DND-41 (cell line): ENCODE results near the gene STARD3.

Experiments used
- ATAC-seq: fragments of 200-7000 bp; cut with Tn5 transposase; 3 replicates; pipeline ENCODE4 v1.9.1; 2021; ENCODE audit warnings: low read depth; ENCODE audit not compliant: insufficient read depth
- DNase-seq: peaks from one replicate; pipeline ENCODE4 v3.0.0-alpha.2; 2020
- H2AFZ ChIP-seq: 2 replicates; pipeline ENCODE4 v1.6.0; 2012; ENCODE audit warnings: low read depth, low read length
- H3K27ac ChIP-seq: 2 replicates; pipeline ENCODE4 v1.5.1; 2012; ENCODE audit warnings: low read length, inconsistent platforms
- H3K27me3 ChIP-seq: fragments of 200-600 bp; sonication (generic); 2 replicates; pipeline ENCODE4 v1.6.0; 2012; ENCODE audit warnings: low read length, mild to moderate bottlenecking, inconsistent platforms; ENCODE audit not compliant: insufficient read depth, poor library complexity
- H3K36me3 ChIP-seq: 2 replicates; pipeline ENCODE4 v1.5.1; 2012; ENCODE audit warnings: low read length, inconsistent platforms; ENCODE audit not compliant: insufficient read depth
- H3K4me1 ChIP-seq: 2 replicates; pipeline ENCODE4 v1.5.1; 2012; ENCODE audit warnings: mild to moderate bottlenecking, low read length; ENCODE audit not compliant: insufficient read depth
- H3K4me2 ChIP-seq: 2 replicates; pipeline ENCODE4 v1.6.0; 2012; ENCODE audit warnings: mild to moderate bottlenecking, moderate library complexity, low read length, inconsistent platforms; ENCODE audit not compliant: insufficient read depth
- H3K4me3 ChIP-seq, 2 experiments: fragments of 200-600 bp in 1 of 2; shearing (Covaris generic) in 1 of 2; 2 replicates each; pipeline ENCODE4 v1.5.1; 2012 to 2016; ENCODE audit warnings: inconsistent platforms in 2 of 2, low read length in 2 of 2, mild to moderate bottlenecking in 2 of 2, low read depth in 1 of 2, moderate library complexity in 1 of 2
- H3K79me2 ChIP-seq: 2 replicates; pipeline ENCODE4 v1.6.0; 2012; ENCODE audit warnings: low read length, inconsistent platforms; ENCODE audit not compliant: insufficient read depth
- H3K9ac ChIP-seq: 2 replicates; pipeline ENCODE4 v1.6.0; 2012; ENCODE audit warnings: low read depth, mild to moderate bottlenecking, inconsistent platforms, low read length, moderate library complexity
- H3K9me3 ChIP-seq: 2 replicates; pipeline ENCODE4 v1.5.1; 2012; ENCODE audit warnings: low read length, moderate library complexity, mild to moderate bottlenecking, inconsistent platforms; ENCODE audit not compliant: insufficient read depth, severe bottlenecking
- H4K20me1 ChIP-seq: 2 replicates; pipeline ENCODE4 v1.6.0; 2012; ENCODE audit warnings: low read length; ENCODE audit not compliant: insufficient read depth
- EZH2 ChIP-seq: IDR thresholded peaks from 3 replicates; pipeline ENCODE4 v1.6.1; 2012; ENCODE audit warnings: borderline replicate concordance, low read depth, mild to moderate bottlenecking, moderate library complexity, low read length, inconsistent platforms; ENCODE audit not compliant: severe bottlenecking
- TF ChIP-seq, protein P1 (sequence below): IDR thresholded peaks from 2 replicates; pipeline ENCODE4 v1.5.1; 2012; ENCODE audit warnings: borderline replicate concordance, low read length, moderate library complexity, mild to moderate bottlenecking; ENCODE audit not compliant: poor library complexity, severe bottlenecking; ENCODE audit errors: extremely low read depth

Gene STARD3

DNA sequence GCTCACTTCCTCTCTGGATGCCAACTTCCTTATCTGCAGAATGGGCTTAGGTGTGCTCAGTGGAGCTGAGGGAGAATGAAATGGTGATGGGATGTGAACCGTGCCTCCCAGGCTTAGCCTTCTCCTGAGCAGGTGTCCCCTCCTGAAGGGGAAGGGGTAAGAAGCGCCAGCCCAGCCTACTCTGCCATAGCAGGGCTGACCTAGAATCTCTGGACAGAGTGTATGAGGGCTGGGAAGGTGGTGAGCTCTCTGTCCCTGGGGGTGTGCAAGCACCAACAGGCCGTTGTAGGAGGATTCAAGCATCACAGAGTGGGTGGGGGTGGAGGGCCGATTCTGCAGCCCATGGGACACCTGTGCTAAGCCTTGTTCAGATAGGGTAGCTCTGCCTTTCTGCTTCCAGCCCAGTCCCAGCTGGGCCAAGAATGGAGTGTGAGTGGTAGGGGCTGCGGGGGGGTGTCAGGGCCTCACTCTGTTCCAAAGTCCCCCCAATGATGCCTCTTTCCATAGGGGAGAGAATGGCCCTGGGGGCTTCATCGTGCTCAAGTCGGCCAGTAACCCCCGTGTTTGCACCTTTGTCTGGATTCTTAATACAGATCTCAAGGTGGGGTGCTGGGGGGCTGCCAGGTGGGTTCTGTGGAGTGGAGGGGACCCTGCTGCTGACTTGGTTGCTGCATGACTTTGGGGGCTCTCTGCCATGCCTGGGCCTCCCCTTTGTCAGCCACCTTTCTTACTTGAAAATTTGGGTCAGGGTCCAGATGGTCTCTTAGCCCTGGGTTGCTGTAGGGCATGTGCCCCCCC is 25.0 kb downstream of the STARD3 start:
- Histone ChIP-seq H3K27ac (no peak overlapping the region), H4K20me1 (peaks cover 21% of the 10 kb centered on the region), H3K36me3 (peaks cover 57% of the 10 kb centered on the region), H3K9ac (no peak overlapping the region), H3K27me3 (no peaks in the 10 kb centered on the region), H3K9me3 (no peaks in the 10 kb centered on the region), H2AFZ (no peak overlapping the region), H3K4me1 (no peaks in the 10 kb centered on the region), H3K79me2 (no peaks in the 10 kb centered on the region), H3K4me3 (no peak overlapping the region), H3K4me2 (no peak overlapping the region)
- TF ChIP-seq EZH2: no peak
- TF ChIP-seq, protein P1, sequence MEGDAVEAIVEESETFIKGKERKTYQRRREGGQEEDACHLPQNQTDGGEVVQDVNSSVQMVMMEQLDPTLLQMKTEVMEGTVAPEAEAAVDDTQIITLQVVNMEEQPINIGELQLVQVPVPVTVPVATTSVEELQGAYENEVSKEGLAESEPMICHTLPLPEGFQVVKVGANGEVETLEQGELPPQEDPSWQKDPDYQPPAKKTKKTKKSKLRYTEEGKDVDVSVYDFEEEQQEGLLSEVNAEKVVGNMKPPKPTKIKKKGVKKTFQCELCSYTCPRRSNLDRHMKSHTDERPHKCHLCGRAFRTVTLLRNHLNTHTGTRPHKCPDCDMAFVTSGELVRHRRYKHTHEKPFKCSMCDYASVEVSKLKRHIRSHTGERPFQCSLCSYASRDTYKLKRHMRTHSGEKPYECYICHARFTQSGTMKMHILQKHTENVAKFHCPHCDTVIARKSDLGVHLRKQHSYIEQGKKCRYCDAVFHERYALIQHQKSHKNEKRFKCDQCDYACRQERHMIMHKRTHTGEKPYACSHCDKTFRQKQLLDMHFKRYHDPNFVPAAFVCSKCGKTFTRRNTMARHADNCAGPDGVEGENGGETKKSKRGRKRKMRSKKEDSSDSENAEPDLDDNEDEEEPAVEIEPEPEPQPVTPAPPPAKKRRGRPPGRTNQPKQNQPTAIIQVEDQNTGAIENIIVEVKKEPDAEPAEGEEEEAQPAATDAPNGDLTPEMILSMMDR: no peak
- no peak for ATAC-seq
- DNase-seq: no peak

DNA sequence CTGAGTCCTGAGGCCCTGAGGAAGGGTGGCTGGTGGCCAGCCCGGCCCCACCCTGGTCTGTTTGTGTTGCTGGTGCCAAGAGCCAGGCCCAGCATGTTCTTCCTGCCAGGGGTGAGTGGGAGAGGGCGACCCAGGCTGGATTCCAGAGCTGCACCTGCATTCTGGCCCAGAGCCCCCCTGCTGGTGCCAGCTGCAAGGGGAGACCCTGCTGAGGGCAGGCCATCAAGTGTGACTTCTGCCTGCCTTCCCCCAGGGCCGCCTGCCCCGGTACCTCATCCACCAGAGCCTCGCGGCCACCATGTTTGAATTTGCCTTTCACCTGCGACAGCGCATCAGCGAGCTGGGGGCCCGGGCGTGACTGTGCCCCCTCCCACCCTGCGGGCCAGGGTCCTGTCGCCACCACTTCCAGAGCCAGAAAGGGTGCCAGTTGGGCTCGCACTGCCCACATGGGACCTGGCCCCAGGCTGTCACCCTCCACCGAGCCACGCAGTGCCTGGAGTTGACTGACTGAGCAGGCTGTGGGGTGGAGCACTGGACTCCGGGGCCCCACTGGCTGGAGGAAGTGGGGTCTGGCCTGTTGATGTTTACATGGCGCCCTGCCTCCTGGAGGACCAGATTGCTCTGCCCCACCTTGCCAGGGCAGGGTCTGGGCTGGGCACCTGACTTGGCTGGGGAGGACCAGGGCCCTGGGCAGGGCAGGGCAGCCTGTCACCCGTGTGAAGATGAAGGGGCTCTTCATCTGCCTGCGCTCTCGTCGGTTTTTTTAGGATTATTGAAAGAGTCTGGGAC is 25.8 kb downstream of the STARD3 start:
- no peak for TF ChIP-seq EZH2
- TF ChIP-seq, protein P1: no peak
- no peak overlapping the region for H3K9ac ChIP-seq
- no peak overlapping the region for H3K4me3 ChIP-seq
- peaks cover 52% of the 10 kb centered on the region for H3K36me3 ChIP-seq
- DNase-seq: no peak
- no peak for ATAC-seq
- H4K20me1 ChIP-seq: peaks cover 21% of the 10 kb centered on the region
- no peak overlapping the region for H3K27ac ChIP-seq
- no peaks in the 10 kb centered on the region for H3K27me3 ChIP-seq
- no peaks in the 10 kb centered on the region for H3K9me3 ChIP-seq
- H3K79me2 ChIP-seq: no peaks in the 10 kb centered on the region
- no peaks in the 10 kb centered on the region for H3K4me1 ChIP-seq
- no peak overlapping the region for H2AFZ ChIP-seq
- H3K4me2 ChIP-seq: no peak overlapping the region

DNA sequence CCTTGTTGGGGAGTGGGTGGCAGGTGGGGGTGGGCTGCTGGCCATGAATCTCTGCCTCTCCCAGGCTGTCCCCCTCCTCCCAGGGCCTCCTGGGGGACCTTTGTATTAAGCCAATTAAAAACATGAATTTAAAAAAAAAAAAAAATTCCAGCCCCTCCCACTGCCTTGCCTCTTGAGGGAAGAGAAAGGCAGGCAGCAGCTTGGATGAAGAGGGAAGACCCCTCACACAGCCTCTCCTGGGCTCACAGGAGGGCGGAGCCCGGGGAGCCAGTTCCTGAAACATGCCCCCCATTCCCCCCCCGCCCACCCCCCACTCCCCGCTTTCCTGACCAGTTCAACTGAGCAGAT is 26.4 kb downstream of the STARD3 start:
- Histone ChIP-seq H3K4me3 (no peak overlapping the region), H3K9me3 (no peaks in the 10 kb centered on the region), H3K9ac (no peak overlapping the region), H3K79me2 (no peaks in the 10 kb centered on the region), H3K27ac (no peak overlapping the region), H2AFZ (no peak overlapping the region), H3K4me2 (no peak overlapping the region), H3K4me1 (no peaks in the 10 kb centered on the region), H3K36me3 (peaks cover 47% of the 10 kb centered on the region), H4K20me1 (peaks cover 21% of the 10 kb centered on the region), H3K27me3 (no peaks in the 10 kb centered on the region)
- TF ChIP-seq, protein P1: no peak
- no peak for TF ChIP-seq EZH2
- DNase-seq: no peak
- no peak for ATAC-seq
